GM12878 (cell line): ENCODE data around the gene MYBPHL.

Experiments
- CHD2 ChIP-seq: IDR thresholded peaks from 2 replicates; pipeline ENCODE4 v1.6.1; 2011; ENCODE audit warnings: low read depth, low read length, improper control_type of control experiment, borderline replicate concordance
- CHD4 ChIP-seq: fragments of 200-600 bp; sonication (generic); IDR thresholded peaks from 2 replicates; pipeline ENCODE4 v1.6.1; 2016; ENCODE audit warnings: mild to moderate bottlenecking
- JUNB ChIP-seq: IDR thresholded peaks from 2 replicates; pipeline ENCODE4 v1.6.1; 2016; ENCODE audit warnings: antibody characterized with exemption, mild to moderate bottlenecking
- NFYB ChIP-seq: IDR thresholded peaks from 2 replicates; pipeline ENCODE4 v1.6.1; 2011; ENCODE audit warnings: low read depth, mild to moderate bottlenecking, low read length, improper control_type of control experiment, moderate library complexity; ENCODE audit not compliant: insufficient read depth
- PAX8 ChIP-seq: fragments of 450-650 bp; IDR thresholded peaks from 2 replicates; pipeline ENCODE4 v1.6.1; 2017; ENCODE audit warnings: mild to moderate bottlenecking, moderate library complexity
- POLR2A ChIP-seq: IDR thresholded peaks from 2 replicates; pipeline ENCODE4 v1.6.1; 2011; ENCODE audit warnings: low read depth, mild to moderate bottlenecking, low read length
- POLR2AphosphoS5 ChIP-seq: IDR thresholded peaks from 2 replicates; pipeline ENCODE4 v1.6.1; 2011; ENCODE audit warnings: mild to moderate bottlenecking, low read length, inconsistent platforms
- POU2F2 ChIP-seq: IDR thresholded peaks from 3 replicates; pipeline ENCODE4 v1.6.1; 2011; ENCODE audit warnings: low read depth, mild to moderate bottlenecking, low read length, borderline replicate concordance
- RAD21 ChIP-seq: IDR thresholded peaks from 2 replicates; pipeline ENCODE4 v1.6.1; 2011; ENCODE audit warnings: mild to moderate bottlenecking, low read depth, low read length, moderate library complexity; ENCODE audit not compliant: insufficient read depth
- TAF1 ChIP-seq: IDR thresholded peaks from 2 replicates; pipeline ENCODE4 v1.6.1; 2011; ENCODE audit warnings: mild to moderate bottlenecking, low read depth, low read length, borderline replicate concordance
- ZSCAN29 ChIP-seq: fragments of 450-650 bp; IDR thresholded peaks from 2 replicates; pipeline ENCODE4 v1.6.1; 2017; ENCODE audit warnings: mild to moderate bottlenecking, moderate library complexity
- TF ChIP-seq, protein P1 (sequence below): fragments of 450-650 bp; formaldehyde crosslinking; IDR thresholded peaks from 2 replicates; pipeline ENCODE4 v1.4.0; 2022; ENCODE audit warnings: mild to moderate bottlenecking, moderate library complexity
- TF ChIP-seq, protein P2 (sequence below), 3 experiments: IDR thresholded peaks in 2 of 3; conservative IDR thresholded peaks in 1 of 3; 2 replicates each; pipeline ENCODE4 v1.5.1; 2011; ENCODE audit warnings: low read depth in 3 of 3, low read length in 3 of 3, mild to moderate bottlenecking in 3 of 3, control low read depth in 2 of 3, moderate library complexity in 2 of 3, inconsistent platforms in 1 of 3, mixed read lengths in 1 of 3; ENCODE audit not compliant: control insufficient read depth in 2 of 3, insufficient read depth in 1 of 3; ENCODE audit errors: extremely low read depth in 1 of 3

DNA sequence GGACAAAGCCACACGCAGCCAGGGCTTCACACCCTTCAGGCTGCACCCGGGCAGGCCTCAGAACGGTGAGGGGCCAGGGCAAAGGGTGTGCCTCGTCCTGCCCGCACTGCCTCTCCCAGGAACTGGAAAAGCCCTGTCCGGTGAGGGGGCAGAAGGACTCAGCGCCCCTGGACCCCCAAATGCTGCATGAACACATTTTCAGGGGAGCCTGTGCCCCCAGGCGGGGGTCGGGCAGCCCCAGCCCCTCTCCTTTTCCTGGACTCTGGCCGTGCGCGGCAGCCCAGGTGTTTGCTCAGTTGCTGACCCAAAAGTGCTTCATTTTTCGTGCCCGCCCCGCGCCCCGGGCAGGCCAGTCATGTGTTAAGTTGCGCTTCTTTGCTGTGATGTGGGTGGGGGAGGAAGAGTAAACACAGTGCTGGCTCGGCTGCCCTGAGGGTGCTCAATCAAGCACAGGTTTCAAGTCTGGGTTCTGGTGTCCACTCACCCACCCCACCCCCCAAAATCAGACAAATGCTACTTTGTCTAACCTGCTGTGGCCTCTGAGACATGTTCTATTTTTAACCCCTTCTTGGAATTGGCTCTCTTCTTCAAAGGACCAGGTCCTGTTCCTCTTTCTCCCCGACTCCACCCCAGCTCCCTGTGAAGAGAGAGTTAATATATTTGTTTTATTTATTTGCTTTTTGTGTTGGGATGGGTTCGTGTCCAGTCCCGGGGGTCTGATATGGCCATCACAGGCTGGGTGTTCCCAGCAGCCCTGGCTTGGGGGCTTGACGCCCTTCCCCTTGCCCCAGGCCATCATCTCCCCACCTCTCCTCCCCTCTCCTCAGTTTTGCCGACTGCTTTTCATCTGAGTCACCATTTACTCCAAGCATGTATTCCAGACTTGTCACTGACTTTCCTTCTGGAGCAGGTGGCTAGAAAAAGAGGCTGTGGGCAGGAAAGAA, 32.0 kb downstream of the MYBPHL start:
- TF ChIP-seq POLR2A = no peak
- TF ChIP-seq POLR2AphosphoS5 = no peak
- TF ChIP-seq PAX8 = no peak
- TF ChIP-seq ZSCAN29 = no peak
- TF ChIP-seq CHD4 = no peak
- TF ChIP-seq, protein P1, sequence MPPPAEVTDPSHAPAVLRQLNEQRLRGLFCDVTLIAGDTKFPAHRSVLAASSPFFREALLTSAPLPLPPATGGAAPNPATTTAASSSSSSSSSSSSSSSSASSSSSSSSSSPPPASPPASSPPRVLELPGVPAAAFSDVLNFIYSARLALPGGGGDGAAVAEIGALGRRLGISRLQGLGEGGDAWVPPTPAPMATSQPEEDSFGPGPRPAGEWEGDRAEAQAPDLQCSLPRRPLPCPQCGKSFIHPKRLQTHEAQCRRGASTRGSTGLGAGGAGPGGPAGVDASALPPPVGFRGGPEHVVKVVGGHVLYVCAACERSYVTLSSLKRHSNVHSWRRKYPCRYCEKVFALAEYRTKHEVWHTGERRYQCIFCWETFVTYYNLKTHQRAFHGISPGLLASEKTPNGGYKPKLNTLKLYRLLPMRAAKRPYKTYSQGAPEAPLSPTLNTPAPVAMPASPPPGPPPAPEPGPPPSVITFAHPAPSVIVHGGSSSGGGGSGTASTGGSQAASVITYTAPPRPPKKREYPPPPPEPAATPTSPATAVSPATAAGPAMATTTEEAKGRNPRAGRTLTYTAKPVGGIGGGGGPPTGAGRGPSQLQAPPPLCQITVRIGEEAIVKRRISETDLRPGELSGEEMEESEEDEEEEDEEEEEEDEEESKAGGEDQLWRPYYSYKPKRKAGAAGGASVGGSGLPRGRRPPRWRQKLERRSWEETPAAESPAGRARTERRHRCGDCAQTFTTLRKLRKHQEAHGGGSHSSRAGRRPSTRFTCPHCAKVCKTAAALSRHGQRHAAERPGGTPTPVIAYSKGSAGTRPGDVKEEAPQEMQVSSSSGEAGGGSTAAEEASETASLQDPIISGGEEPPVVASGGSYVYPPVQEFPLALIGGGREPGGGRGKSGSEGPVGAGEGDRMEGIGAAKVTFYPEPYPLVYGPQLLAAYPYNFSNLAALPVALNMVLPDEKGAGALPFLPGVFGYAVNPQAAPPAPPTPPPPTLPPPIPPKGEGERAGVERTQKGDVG (CRISPR knock-in tag) = no peak
- TF ChIP-seq, protein P2, sequence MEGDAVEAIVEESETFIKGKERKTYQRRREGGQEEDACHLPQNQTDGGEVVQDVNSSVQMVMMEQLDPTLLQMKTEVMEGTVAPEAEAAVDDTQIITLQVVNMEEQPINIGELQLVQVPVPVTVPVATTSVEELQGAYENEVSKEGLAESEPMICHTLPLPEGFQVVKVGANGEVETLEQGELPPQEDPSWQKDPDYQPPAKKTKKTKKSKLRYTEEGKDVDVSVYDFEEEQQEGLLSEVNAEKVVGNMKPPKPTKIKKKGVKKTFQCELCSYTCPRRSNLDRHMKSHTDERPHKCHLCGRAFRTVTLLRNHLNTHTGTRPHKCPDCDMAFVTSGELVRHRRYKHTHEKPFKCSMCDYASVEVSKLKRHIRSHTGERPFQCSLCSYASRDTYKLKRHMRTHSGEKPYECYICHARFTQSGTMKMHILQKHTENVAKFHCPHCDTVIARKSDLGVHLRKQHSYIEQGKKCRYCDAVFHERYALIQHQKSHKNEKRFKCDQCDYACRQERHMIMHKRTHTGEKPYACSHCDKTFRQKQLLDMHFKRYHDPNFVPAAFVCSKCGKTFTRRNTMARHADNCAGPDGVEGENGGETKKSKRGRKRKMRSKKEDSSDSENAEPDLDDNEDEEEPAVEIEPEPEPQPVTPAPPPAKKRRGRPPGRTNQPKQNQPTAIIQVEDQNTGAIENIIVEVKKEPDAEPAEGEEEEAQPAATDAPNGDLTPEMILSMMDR (IDR thresholded peaks at IDR 0.05 in 2 of 3, conservative IDR thresholded peaks at IDR 0.05 in 1 of 3; ENCODE audit: control insufficient read depth in 2 of 3, extremely low read depth in 1 of 3, insufficient read depth in 1 of 3, low read depth in 3 of 3, low read length in 3 of 3) = no peak
- TF ChIP-seq NFYB = no peak
- no peak for TF ChIP-seq CHD2
- no peak for TF ChIP-seq TAF1
- no peak for TF ChIP-seq JUNB
- TF ChIP-seq POU2F2 = no peak
- no peak for TF ChIP-seq RAD21
